Measurements from ENCODE around the gene ISY1.
"Not testable (repeated sequence)": the region's sequence is repeated elsewhere in the genome, so short reads cannot be mapped to it uniquely, and the experiment has no call there.

ISY1 gene

GRCh38 chr3:129116482-129116946 lies 44.3 kb downstream of the ISY1 start:
- Histone ChIP-seq H3K27ac (replicated peaks) (peak overlapping the region; percentile 32), H3K27me3 (ENCODE audit: insufficient read depth, poor library complexity, severe bottlenecking) (no peaks in the 10 kb centered on the region), H3K4me3 (replicated peaks; ENCODE audit: insufficient read depth, low read length) (no peak overlapping the region)
- TF ChIP-seq REST (IDR thresholded peaks at IDR 0.05; ENCODE audit: insufficient replicate concordance, low read depth) (no peak), GABPA (IDR thresholded peaks at IDR 0.05; ENCODE audit: low read depth) (no peak), POLR2AphosphoS5 (IDR thresholded peaks at IDR 0.05; ENCODE audit: low read depth) (no peak), CTCF (IDR thresholded peaks at IDR 0.05; ENCODE audit: insufficient read depth, low read length) (no peak), SPI1 (IDR thresholded peaks at IDR 0.05; ENCODE audit: borderline replicate concordance, low read depth) (peak; percentile 51; the same call in 1 of the 2 replicates)
- peak in 1 of 2 experiments; percentile 50 for DNase-seq (ENCODE audit: low read depth in 1 of 2, low spot score in 1 of 2)

- Histone ChIP-seq H3K4me3 (replicated peaks; ENCODE audit: insufficient read depth, low read length) (no peak overlapping the region), H3K27me3 (ENCODE audit: insufficient read depth, poor library complexity, severe bottlenecking) (no peaks in the 10 kb centered on the region), H3K27ac (replicated peaks) (no peak overlapping the region)
- no peak for DNase-seq (ENCODE audit: low read depth in 1 of 2, low spot score in 1 of 2)
- no peak for TF ChIP-seq CTCF (IDR thresholded peaks at IDR 0.05; ENCODE audit: insufficient read depth, low read length)
- no peak for TF ChIP-seq SPI1 (IDR thresholded peaks at IDR 0.05; ENCODE audit: borderline replicate concordance, low read depth)
- TF ChIP-seq GABPA (IDR thresholded peaks at IDR 0.05; ENCODE audit: low read depth) = no peak
- TF ChIP-seq POLR2AphosphoS5 (IDR thresholded peaks at IDR 0.05; ENCODE audit: low read depth) = no peak
- TF ChIP-seq REST (IDR thresholded peaks at IDR 0.05; ENCODE audit: insufficient replicate concordance, low read depth) = no peak
Measured at GRCh38 chr3:129114455-129114854, 46.4 kb downstream of the ISY1 start.

- Histone ChIP-seq H3K27ac (replicated peaks) (peak overlapping the region; percentile 48), H3K4me3 (replicated peaks; ENCODE audit: insufficient read depth, low read length) (no peak overlapping the region), H3K27me3 (ENCODE audit: insufficient read depth, poor library complexity, severe bottlenecking) (no peaks in the 10 kb centered on the region)
- peak; percentile 25; the same call in 1 of the 2 replicates for TF ChIP-seq SPI1 (IDR thresholded peaks at IDR 0.05; ENCODE audit: borderline replicate concordance, low read depth)
- TF ChIP-seq POLR2AphosphoS5 (IDR thresholded peaks at IDR 0.05; ENCODE audit: low read depth) = no peak
- peak in 1 of 2 experiments; percentile 88 for DNase-seq (ENCODE audit: low read depth in 1 of 2, low spot score in 1 of 2)
Measured at GRCh38 chr3:129112308-129113052, 48.4 kb downstream of the ISY1 start.

GRCh38 chr3:129111076-129111780 lies 49.6 kb downstream of the ISY1 start:
- DNase-seq (ENCODE audit: low read depth in 1 of 2, low spot score in 1 of 2); H3K27me3 ChIP-seq (ENCODE audit: insufficient read depth, poor library complexity, severe bottlenecking): not testable (repeated sequence)
- H3K27ac ChIP-seq (replicated peaks) = peak overlapping the region; percentile 48; the same call in 1 of the 2 replicates

More at GRCh38 chr3:129111076-129111780, 49.6 kb downstream of the ISY1 start:
- not testable (repeated sequence) for H3K4me3 ChIP-seq (replicated peaks; ENCODE audit: insufficient read depth, low read length)

Measured in HL-60 (cell line).